Endometrium (tissue), 2 donors: ENCODE data around the gene GPHN.
"Not testable (repeated sequence)": the region's sequence is repeated elsewhere in the genome, so short reads cannot be mapped to it uniquely, and the experiment has no call there.

Source experiments
- FAIRE-seq: peaks from 2 replicates; lab custom pipeline; 2012; peaks lifted over from hg19 to GRCh38; lab: Jason Lieb, UNC
- donor health status: control.
- donor health status: control.

The GPHN gene

DNA sequence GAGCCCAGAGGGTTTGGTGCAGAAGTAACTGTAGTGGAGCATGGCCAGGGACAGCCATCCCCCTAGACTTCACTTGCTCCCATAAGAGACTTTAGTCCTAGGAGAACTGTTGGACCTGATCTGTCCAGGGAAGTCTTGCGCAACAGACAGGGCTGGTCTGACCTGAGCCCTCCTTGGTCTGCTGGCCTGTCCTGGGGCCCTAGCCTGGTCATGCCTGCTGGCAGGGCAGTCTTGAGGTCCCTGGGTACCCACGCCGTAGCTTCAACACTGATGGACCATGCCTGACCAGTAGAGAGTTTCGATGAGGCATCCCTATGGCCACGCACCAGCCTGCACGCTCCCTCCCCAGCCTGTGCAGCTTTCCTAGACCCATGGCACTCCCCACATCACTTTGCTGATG lies 305.7 kb downstream of the GPHN start:
- FAIRE-seq: no peak

GRCh38 chr14:66815687-66816086 lies 307.7 kb downstream of the GPHN start:
- no peak for FAIRE-seq

- no peak for FAIRE-seq
Measured at GRCh38 chr14:66824251-66824650, 316.3 kb downstream of the GPHN start.

DNA sequence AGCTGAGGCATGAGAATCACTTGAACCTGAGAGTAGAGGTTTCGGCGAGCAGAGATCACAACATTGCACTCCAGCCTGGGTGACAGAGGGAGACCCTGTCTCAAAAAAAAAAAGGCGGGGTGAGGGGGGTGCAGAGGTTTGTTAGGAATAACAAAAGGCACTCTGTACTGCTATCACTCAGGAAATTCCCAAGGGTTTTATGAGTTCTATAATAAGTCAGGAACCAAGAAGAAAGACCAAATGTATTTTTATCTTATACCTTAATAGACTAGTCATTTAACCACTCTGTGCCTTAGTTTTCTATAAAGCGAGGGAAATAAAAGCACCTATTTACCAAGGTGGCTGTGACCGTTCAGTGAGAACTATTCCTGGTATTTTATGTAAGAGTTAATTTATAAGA lies 319.2 kb downstream of the GPHN start:
- FAIRE-seq: no peak

DNA sequence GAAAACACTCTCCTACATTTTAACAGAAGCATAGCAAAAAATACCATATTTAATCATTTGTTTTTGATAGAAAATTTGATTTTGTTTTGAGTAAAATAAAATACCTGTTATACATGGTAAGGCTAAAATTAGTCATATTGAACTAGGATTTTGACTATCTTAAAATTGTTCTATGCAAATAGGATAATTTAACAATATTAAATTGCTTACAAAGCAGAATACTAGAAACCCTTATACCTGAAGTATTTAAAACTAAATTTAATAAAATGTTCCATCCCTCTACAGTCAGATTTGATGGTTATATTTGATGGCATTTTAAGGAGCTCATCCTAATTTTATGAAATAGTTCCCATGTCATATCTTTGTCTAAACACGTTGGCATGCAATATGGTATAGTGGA lies 323.2 kb downstream of the GPHN start:
- no peak for FAIRE-seq

DNA sequence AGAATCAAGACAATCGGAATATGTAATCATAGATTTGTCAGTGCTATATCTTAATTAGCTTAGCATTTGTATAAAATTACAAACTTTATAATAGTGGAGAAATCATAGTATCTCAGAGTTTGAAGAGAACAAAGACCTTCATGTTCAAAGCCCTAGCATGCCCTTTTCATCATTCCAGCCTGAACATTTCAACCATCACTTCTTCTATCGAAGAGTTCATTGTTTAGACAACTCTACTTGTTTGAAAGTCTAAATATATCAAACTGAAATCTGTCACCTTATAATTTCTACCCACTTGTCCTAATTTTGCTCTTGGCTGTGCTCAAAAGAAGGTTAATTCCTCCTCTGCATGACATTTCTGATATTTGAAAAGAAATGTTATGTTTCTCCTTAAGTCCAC lies 325.9 kb downstream of the GPHN start:
- FAIRE-seq: no peak

GRCh38 chr14:66837436-66837835 lies 329.5 kb downstream of the GPHN start:
- not testable (repeated sequence) for FAIRE-seq

DNA sequence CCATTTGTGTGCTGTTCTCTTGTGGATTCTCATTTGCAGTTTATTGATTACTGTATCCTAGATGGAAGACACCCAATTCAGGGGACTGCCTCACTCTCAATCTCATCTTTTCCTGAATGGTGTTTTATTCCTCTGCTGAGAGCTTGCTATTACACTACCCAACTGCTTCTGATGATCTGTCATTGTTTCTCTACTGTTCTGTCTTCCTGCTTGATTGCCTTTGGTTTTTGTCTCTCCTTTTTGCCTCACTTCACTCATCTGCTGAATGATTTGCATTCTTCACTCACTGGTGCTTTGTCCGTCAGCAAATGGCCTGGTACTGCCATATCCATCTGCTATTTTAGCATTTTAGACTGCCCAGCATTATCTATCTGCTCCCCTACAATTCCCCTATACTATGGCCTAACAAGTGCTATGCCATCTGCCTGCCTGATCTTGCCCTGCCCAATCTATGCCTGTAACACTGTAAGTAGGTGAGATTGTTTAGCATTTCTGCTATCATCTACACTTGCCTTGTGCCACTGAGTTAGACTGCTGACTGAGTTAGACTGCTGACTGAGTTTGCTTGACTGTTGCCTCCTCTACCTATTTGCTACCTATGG lies 335.1 kb downstream of the GPHN start:
- no peak for FAIRE-seq

- no peak for FAIRE-seq
Measured at GRCh38 chr14:66850258-66850888, 342.4 kb downstream of the GPHN start.

- FAIRE-seq: no peak
Measured at GRCh38 chr14:66853311-66853710, 345.4 kb downstream of the GPHN start.

- no peak for FAIRE-seq
Measured at GRCh38 chr14:66857867-66858266, 349.9 kb downstream of the GPHN start.

GRCh38 chr14:66859063-66859671 lies 351.2 kb downstream of the GPHN start:
- FAIRE-seq: no peak

GRCh38 chr14:66881596-66881995 lies 373.6 kb downstream of the GPHN start:
- FAIRE-seq: no peak

DNA sequence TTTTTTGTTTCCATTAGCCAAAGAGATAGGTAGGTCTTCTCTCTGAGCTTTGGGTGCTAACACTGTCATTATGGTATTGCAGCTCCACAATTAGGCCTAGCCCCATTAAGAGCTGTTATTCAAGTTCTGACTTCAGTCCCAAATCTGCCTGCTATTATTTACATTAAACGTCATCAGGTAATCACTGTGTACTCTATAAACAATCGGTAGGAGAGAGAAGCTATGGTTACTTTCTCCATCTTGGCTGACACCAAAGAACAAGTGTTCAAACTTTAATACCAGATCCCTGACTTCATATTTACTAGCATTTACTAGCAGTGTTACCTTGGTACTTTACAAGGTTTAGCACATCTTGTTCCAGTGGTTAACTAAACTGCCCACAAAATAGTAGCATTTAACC lies 376.2 kb downstream of the GPHN start:
- FAIRE-seq: no peak

- FAIRE-seq: no peak
Measured at GRCh38 chr14:66900719-66901118, 392.8 kb downstream of the GPHN start.

DNA sequence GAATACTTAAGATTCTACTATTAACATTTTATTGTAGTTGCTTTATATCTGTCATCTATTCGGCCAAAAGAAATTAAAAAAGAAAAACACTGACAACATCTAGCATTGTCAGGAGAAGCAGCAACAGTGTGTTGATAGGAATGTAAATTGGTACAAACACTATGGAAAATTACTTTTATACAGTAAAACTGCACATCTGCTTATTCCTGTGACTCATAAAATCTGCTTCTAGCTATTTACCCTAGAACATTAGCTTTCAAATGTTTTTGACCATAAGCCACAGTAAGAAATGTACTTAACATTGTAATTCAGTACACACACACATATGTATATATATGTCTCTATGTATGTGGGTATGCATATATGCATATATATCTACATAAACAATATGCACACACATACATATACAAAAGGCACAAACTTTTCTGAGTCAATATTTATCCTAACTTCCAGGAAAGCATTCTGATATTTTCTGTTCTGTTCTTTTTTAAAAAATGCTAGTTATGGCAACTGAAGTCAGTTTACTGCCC lies 402.4 kb downstream of the GPHN start:
- peak; percentile 68 for FAIRE-seq

GRCh38 chr14:66916421-66916820 lies 408.5 kb downstream of the GPHN start:
- no peak for FAIRE-seq

DNA sequence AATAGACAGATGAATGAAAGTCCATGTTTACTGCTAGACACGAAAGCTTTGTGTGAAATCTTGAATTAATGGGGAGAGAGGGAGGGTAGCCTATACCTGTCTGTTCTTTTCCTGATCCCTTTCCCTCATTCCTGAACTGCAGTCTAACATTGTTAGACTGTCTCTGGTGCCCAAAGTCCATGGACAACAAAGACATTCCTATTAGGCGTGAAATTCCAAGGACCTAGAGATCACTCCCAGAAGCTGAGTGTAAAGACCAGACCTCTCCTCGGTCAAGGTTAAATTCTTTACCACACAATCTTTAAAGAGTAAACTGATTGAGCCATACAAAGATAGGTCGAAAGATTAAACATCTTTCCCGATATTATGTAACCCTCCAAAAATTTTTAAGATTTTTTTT lies 410.6 kb downstream of the GPHN start:
- no peak for FAIRE-seq

GRCh38 chr14:66920196-66920595 lies 412.2 kb downstream of the GPHN start:
- FAIRE-seq: no peak

DNA sequence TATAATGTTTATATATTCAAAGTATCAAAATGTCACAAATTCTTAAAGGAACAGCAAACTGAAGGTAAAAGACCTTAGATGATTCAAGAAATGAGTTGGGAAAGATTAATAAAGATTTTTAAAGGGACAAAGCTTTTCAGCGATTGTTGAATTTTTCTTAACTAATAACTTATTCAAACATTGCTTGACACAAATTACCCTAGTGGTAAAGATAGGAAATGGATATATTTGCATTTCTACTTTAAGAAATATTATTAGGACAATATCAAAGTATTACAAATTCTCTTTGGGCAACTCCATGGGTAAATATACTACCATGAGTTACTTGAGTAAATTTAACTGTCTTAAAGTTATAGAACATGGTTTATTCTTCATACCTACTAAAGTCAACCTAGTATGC lies 415.3 kb downstream of the GPHN start:
- no peak for FAIRE-seq

DNA sequence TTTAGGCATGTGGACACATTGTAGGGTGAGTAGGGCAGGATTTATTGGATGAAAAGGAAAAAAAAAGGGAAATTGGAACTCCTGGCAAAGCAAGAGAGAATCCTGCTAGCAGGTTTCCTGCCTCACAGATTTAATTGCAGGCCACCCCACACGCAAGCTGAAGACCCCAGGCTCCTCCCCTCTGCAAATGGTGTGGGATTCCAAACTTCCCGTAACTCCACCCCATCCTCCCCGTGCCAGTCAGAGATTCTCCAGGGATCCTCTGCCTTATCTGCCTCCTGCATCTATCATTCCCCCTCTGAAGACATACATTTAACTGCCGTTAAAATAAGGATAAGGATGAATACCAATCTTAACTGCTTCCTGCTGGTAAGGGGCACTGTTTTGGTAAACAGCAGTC lies 431.5 kb downstream of the GPHN start:
- no peak for FAIRE-seq

DNA sequence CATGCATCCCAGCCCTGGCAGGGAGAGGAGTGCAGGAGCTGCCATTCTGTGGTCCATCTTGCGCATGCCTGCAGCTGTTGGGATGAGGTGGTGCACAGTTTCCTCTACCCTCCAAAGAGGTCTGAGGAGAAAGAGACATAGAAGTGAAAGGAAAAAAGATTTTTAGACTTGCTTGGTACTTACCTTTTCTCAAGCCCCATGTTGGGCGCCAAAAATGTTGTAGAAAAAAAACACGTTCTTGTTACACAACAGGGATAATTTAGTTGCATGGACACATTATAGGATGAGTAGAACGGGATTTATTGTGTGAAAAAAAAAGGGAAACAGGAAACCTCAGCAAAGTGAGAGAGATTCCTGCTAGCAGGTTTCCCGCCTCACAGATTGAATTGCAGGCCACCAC lies 436.9 kb downstream of the GPHN start:
- FAIRE-seq: no peak

DNA sequence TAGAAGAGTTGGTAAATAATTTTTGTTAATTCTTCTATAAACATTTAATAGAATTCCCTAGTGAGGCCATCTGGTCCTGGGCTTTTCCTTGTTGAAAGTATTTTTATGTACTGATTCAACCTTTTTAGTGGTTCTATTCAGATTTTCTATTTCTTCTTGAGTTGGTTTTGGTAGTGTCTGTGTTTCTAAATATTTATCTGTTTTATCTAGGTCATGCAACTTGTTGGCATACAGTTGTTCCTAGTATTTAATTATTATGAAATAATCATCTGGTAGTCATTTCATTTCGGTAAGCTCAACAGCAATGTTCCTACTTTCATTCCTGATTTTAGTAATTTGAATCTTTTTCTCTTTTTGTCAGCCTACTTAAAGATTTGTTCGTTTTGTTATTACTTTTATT lies 447.2 kb downstream of the GPHN start:
- peak; percentile 98 for FAIRE-seq
